Activated CD4-positive, CD25-positive, alpha-beta regulatory T cell treated with anti-CD3 and anti-CD28 coated beads, Interleukin-2, amount 50 U/mL, for 16 hours (primary cell): ENCODE measurements around the gene SCGB2A2.

Experiments used
- DNase-seq: peaks from one replicate; pipeline ENCODE4 v3.0.0-alpha.2; 2020; ENCODE audit warnings: low read depth, low spot score

The SCGB2A2 gene

DNA sequence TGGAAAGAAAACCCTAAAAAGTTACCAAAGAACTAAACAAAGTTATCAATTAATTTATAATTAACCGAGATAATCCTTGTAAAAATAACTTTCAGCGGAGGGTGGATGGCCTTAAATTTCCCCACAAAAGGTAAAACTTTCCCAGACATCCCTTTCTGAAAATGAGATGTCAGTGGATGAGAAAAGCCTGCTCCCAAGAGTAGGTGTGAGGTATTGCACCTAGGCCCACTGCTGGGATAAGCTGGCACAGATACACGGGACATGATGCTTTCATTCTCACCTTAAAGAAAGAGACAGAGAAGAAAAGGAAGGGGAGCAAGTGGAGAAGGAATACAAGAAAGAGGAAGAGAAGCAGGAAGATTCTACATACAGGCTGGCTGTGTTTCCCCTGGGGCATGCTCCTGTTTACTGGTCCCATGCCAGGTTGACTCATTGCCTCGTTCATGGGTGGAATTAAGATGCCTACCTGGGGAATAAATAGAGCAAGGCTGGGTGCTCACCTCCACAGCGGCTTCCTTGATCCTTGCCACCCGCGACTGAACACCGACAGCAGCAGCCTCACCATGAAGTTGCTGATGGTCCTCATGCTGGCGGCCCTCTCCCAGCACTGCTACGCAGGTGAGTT, at the start of gene SCGB2A2:
Gene SCGB2A2 (plus strand): TSS at position 505 of the 625 bp plus-strand sequence. CDS start 59 bp downstream, at position 564.
- no peak for DNase-seq

DNA sequence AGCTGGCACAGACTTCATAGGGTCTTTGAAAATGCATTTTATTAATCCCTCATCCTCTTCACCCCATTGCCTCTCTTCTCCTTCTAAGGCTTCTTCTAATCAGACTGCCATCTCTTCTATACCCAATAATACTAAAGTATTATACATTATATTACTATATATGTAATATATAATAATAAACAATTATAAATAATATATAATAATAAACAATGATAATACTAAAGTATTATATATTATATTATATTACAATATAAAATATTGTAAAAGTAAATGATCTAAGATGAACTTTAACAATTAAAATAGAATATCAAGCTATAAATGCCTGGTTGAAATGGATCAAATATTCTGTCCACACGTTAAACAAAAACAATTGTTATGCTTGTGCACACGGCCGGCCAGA, 48.5 kb upstream of the SCGB2A2 start:
- DNase-seq, result no peak

DNA sequence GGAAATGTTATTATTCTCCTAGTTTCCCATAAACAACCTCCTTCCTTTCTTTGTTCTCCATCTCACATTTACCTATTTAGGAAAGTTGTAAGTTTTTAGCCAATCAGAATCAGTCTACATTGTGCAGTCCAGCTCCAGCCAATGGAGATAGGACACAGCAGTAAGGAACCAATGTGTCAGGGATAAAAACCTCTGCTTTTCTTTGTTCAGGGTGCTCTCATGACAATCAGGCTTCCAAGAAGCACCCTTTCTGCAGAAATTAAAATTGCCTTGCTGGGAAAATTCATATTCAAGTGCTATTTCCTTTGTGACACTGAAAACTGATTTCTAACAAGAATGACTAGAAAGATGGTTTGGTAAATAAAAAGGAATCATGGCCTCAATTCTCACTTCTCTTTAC, 46.9 kb upstream of the SCGB2A2 start:
- DNase-seq, result no peak

DNA sequence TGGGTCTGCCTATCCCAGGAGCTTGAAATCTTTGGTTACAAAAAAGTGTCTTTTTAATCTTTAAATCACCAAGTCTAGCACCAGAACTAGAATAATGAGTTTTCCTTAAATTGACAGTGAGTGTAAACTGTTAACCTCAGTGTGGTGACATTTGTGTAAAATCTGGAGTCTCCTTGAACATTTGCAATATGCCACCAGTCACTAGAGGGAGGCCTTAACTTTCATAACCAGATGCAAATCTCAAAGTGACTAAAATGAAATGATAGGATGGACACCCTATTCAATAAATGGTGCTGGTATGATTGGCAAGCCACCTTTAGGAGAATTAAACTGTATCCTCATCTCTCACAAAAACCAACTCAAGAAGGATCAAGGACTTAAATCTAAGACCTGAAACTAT, 36.2 kb upstream of the SCGB2A2 start:
- no peak for DNase-seq

DNA sequence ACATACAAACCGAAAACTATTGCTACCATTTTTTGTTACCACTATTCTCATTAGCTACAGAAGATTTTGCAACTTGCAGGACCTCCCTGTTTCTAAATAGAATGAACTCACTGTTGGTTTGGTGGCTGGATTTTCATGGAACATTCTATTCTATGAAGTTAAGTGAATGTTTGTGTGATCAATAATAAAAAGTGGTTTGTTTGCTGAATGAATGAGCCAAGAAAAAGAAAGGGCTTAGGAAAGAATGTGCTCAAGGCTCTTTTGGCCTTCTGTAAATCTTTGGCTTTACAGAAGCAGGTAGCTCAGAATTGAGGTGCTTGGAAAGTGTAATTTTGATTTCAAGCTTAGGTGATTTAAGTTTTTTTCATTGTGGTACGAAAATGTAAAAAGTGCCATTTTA, 33.8 kb upstream of the SCGB2A2 start:
- no peak for DNase-seq

DNA sequence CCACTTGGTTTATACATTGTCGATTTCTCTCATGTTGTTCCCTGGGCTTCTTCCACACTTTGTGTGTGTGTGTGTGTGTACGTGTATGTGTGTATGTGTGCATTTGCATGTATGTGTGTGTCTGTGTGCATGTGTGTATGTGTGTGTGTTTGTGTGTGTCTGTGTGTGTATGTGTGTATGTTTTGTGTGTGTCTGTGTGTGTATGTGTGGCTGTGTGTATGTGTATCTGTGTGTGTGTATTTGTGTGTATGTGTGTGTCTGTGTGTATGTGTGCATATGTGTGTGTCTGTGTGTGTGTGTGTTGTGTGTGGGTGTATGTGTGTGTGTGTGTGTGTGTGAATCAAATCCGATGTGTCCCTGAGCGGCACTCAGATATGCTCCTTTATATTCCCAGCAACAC, 32.5 kb upstream of the SCGB2A2 start:
- no peak for DNase-seq

DNA sequence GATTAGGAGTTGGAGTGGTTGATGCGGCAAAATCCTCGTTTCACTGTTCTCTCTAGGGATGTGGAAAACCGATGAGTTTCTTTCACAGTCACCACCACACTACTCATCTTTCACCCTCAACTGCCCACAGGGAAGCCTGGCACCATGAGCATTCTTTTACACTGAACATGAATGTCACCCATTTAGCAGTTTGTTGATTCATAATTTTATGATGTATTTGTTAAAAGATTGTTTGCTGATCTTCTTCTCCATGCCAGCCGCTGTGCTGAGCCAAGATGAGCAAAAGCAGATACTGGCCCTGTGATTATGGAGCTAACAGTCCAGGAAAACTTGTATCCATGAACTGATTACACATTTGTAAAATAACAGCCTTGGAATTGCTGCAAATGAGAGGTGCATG, 31.8 kb upstream of the SCGB2A2 start:
- no peak for DNase-seq

DNA sequence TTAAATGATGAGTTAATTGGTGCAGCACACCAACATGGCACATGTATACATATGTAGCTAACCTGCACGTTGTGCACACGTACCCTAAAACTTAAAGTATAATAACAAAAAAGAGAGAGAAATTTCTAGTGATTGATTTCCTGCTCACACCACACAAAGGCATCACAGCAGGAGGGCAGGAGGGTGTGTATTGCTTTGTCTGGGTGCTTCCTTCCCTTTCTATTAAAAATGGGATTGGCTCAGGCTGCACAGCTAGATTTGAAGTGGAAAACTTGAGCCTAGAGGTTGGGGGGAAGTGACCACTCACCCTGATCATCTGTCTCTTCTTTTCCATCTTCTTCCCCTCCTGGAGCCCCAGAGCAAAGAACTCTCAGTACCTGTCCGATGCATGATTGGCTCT, 28.9 kb upstream of the SCGB2A2 start:
- no peak for DNase-seq

DNA sequence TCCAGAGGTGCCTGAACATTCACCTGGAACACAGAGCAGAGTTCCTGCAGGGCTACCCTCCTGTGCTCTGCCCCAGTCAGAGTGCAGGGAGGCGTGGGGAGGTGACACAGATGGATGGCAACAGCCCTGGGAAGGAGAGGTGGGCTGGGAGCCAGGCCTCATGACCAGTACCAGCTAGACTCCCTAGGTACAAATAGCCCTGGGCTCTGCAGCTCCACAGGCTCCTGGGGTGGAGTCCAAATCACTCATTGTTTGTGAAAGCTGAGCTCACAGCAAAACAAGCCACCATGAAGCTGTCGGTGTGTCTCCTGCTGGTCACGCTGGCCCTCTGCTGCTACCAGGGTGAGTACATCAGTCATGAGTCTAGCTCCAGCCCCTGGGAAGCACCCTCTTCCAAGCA, 27.9 kb upstream of the SCGB2A2 start, which contains the start of gene SCGB1D2:
Gene SCGB1D2 (plus strand): TSS at position 219 of the 400 bp plus-strand sequence. CDS start 69 bp downstream, at position 288.
- DNase-seq, result no peak

DNA sequence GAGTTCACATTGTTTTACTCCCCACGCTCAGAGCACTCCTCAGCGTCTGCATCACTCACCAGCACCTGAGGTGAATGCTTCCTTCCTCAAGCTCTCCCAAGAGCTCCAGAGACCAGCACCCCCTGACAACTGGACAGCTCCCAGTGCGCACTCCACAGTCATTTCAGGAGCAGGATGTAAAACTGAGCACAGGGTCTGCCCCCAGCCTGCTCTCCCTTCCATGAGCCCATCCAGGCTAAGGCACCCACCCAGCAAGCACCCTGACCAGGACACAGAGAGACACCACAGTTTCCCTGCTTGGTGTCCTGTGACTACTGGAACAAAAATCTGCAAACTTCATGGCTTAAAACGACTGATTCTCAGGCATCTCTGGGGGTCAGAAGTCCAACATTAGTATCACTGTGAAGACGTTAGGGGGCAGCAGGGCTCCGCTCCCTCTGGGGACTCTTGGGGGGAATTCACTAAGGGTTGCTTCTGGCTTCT, 24.6 kb upstream of the SCGB2A2 start:
- DNase-seq, result no peak

DNA sequence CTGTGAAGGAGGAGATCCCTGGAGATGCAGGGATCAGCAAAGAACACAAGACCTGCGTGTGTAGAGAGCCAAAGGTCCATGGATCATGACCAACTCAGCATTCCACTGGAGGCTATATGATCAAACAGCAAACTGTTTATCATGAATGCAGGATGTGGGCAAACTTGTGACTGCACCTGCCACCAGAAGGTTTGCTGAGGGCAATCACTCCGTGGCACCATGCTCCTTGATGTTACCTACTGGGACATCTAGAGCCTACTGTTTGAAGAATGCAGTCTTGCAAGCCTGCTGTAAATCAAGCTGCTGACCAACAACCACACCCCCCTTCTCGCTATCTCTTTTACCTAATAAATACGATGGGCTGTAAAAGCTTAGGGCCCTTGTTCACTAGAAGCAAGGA, 18.3 kb upstream of the SCGB2A2 start:
- DNase-seq, result no peak

DNA sequence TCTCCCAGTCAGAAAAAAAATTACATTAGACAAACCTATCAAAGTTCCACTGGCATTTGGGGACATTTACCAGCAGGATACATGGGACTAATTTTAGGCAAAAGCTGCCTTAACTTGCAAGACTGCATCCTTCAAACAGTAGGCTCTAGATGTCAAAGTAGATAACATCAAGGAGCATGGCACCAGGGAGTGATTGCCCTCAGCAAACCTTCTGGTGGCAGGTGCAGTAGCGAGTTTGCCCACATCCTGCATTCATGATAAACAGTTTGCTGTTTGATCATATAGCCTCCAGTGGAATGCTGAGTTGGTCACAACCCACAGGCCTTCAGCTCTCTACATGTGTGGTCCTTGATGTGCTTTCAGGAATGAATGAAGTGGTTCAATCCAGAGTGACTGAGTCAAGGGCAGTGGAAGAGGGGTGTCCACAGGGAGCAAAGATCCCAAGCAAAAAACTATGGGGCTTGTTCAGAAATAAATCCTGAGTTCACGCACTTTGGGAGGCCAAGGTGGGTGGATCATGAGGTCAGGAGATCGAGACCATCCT, 15.9 kb upstream of the SCGB2A2 start:
- DNase-seq, result no peak

DNA sequence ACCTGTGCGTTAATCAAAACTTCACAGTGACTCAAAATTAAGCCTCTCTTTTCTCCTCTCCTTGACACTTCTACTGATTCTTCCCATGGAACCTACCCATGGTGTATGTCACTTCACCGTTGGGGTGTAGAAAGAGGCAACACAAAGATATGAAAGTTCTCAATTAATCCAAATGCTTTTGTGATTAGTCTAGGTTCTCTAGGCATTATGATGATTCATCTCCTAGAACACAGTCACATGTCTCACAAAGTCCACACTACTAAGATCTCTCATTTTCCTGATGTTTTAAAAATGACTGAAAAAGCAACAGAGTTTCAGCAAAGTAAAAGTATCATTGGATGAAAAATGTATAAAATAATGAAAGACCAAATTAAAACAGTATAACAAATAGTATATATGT, 13.7 kb upstream of the SCGB2A2 start:
- DNase-seq, result no peak

DNA sequence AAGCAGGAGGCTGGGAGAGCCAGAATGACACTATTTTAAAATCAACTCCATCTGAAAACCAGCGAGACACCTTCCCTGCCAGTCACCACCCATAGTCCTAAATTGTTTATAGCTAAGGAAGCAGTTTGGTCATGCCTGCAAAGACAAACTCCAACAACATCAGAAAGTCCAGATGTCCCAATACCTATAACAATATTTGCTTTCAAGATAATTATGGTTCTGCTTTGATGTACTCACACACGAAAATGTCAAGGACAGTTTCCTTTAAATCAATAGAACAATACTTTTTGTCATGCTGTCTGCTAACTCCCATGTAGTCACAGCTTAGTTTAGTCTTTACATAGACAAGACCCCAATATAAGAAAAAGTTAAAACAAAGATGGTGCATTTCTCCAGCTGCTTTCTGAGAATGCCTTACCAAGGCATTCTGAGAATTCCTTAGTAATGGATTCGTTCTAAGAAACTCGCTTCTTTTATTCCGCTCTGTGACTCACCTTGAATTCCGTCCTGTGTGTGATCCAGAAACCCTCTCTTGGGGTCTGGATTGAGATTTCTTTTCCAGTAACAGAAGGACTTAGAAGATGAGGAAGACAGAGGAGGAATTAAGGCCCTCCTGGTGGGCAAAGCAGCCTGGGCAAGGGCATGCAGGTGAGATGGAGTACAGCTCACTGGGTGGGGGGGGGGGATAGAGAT, 9.6 kb upstream of the SCGB2A2 start:
- DNase-seq, result no peak

DNA sequence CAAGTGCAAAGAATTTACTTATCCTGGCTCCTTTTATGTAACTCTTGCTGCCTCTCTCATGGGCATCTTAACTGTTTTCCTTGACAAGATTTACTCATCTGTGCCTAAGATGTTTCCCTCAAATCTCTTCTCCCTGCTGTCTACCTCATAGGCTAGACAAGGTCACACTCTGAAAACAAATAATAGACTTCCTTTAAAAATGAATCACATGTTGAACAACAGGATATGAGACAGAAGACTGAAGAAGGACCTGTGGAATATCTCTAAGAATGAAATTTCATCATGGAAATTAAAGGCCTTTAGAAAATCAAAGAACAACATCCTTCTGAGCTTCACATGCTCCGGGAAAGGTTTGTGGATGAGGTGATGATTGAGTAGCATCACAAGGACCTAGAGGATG, 6.0 kb upstream of the SCGB2A2 start:
- DNase-seq, result no peak

DNA sequence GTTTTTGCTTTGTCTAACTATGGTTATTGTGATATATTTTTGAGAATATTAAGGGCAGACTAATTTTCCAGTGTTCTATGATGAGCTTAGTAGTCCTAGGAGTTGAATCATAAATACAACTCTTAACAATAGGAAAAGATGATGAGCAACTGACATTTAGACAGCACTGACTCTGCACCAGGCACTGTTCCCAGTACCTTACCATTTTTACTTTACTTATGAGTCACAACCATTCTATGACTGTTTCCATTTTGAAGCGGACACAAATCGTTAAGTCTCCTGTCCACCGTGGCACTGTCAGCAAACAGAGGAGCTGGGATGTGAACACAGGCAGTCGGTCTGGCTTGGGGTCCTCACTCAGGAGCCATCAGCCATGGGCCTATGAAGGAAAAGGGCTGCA, 3.4 kb upstream of the SCGB2A2 start:
- DNase-seq, result no peak

DNA sequence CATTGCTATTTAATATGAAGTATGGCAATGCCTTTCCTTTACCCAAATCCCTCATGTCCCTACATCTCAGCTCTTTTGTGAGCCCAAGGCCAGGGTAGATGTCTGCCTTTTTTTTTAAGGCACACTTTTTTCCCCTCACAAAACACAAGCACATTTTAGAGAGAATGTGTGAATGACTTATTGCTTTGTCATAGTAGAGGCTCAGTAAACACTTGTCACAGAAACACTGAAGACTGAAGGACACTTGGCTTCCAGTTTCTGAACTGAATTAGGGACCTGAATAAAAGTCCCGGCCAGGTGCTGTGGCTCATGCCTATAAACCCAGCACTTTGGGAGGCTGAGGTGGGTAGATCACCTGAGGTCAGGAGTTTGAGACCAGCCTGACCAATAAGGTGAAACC, 2.9 kb upstream of the SCGB2A2 start:
- no peak for DNase-seq

DNA sequence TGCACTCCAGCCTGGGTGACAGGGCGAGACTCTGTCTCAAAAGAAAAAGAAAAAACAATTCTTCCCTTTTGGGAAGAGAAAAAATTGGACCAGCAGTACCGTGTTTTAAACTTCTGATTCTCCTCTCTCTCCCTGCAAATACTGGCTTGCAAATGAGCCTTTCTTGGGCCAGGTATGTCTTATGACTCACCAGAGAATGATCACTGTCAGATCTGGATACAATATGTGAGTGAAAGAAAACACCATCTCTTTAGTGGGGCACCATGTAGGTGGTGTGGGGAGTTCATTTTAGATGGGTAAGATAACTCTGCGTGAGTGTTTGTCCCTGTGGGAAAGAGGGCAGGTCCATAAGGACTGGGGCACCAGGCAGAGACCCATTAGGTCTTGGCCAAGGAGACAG, 2.4 kb upstream of the SCGB2A2 start:
- no peak for DNase-seq

DNA sequence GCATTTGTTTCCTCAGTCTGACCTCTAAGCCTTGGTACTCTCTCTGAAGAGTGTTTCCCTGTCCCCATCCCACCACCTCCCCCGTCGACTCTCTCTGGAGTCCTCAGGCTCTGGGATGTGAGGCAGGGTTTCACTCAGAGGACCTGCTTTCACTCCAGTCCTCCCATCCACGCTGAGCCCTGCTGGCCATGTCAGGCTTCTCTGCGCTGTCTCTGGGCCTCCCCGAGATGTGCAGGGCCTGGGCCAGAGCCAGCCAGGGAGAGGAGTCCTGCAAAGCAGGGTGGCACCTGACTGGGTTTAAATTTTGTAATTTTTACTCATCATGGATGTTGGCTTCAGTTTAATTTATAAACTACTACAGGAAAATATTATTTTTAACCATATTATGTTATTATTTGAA, 3.3 kb downstream of the SCGB2A2 start:
- DNase-seq, result no peak

DNA sequence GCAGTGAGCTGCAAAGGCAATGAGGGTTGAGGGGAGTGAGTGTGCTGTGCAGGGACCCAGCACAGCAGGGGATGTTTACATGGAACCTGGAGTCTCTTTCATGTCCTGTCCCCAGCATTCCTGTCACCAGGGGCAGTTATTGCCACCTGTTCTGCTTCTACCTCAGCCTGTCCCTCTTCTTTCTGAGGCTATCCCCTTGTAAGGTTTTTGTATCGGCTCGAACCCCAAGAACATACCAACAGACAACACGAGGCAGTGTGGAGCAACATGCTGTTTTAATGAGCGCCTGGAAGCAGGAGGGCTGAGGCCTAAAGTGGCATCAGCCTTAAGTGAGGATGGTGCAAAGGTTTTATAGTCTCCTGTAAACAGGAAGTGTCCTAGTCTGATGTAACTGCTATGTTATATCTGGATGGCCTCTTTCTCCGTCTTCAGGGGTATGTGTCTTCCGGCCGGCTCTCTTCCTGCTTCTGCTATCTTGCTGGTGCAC, 3.9 kb downstream of the SCGB2A2 start:
- no peak for DNase-seq

DNA sequence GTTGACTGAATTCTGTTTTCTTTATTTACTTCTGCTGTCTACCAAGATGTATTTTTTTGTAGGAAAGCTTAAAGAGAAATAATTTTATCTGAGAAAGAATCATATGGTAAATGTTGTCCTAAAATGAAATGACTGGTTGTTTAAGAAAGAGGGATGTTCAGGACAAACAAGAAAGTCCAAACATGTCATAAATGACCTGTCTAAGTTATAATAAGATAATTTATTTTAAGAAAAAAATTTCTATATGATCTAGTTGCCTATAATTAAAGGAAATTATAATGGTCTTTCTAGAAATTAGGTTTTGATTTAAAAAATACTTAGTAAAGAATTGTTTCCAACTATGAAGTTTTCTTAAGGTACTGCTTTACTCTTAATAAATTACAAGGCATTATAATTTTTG, 10.5 kb downstream of the SCGB2A2 start:
- no peak for DNase-seq

DNA sequence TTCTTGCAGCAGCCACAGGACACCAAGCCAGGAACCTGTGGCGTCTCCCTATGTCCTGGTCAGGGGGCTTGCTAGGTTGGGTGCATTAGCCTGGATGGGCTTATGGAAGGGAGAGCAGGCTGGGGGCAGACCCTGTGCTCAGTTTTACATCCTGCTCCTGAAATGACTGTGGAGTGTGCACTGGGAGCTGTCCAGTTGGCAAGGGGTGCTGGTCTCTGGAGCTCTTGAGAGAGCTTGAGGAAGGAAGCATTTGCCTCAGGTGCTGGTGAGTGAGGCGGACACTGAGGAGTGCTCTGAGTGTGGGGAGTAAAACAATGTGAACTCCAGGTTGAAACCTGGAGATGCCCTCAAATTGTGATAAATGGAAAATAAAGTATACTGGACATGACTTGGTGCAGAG, 25.5 kb downstream of the SCGB2A2 start:
- DNase-seq, result no peak

DNA sequence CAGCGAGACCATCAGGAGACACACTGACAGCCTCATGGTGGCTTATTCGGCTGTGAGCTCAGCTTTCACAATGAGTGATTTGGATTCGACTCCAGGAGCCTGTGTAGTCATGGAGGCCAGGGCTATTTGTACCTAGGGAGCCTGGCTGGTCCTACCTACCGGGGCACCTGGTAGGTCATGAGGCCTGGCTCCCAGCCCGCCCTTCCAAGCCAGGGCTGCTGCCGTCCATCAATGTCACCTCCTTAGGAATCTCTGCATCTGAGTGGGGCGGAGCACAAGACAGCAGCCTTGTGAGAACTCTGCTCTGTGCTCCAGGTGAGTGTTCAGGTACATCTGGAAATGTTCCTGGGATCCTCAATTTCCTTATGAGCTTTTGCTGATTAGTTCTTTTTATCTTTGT, 29.0 kb downstream of the SCGB2A2 start, which contains the start of gene SCGB1D4:
Gene SCGB1D4 (minus strand): TSS at position 101 of the 400 bp plus-strand sequence. CDS start 65 bp downstream, at position 36.
- DNase-seq, result no peak
